GM12865 (cell line): ENCODE data around the gene MADCAM1.

Experiments used
- DNase-seq: peaks from one replicate; pipeline ENCODE4 v3.0.0; 2010; ENCODE audit warnings: low read depth
- H3K4me3 ChIP-seq: 2 replicates; pipeline ENCODE4 v1.5.1; 2011; ENCODE audit warnings: mild to moderate bottlenecking, low read depth, low read length, control low read depth
- TF ChIP-seq, protein P1 (sequence below): IDR thresholded peaks from 2 replicates; pipeline ENCODE4 v1.5.1; 2011; ENCODE audit warnings: low read length, control low read depth, low read depth, inconsistent platforms; ENCODE audit not compliant: insufficient read depth; ENCODE audit errors: missing control alignments

The MADCAM1 gene

DNA sequence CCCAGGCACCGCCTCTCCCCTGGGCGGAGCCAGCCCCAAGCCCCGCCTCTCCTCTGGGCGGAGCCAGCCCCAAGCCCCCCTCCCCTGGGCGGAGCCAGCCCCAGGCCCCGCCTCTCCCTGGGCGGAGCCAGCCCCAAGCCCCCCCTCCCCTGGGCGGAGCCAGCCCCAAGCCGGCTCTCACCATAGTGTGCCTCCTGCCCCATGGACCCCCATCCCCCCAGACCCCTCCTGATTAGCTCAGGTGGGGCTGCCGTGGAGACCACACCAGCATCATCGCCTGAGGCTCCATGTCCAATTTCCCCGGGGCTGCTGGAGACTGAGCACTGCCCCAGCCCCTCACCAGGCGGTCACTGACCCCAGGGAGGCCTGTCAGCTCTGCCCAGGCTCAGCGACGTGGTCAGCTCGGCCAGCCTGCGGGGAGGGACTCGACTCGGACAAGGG is 4.2 kb upstream of the MADCAM1 start:
- no peak overlapping the region for H3K4me3 ChIP-seq
- DNase-seq, result no peak
- TF ChIP-seq, protein P1, sequence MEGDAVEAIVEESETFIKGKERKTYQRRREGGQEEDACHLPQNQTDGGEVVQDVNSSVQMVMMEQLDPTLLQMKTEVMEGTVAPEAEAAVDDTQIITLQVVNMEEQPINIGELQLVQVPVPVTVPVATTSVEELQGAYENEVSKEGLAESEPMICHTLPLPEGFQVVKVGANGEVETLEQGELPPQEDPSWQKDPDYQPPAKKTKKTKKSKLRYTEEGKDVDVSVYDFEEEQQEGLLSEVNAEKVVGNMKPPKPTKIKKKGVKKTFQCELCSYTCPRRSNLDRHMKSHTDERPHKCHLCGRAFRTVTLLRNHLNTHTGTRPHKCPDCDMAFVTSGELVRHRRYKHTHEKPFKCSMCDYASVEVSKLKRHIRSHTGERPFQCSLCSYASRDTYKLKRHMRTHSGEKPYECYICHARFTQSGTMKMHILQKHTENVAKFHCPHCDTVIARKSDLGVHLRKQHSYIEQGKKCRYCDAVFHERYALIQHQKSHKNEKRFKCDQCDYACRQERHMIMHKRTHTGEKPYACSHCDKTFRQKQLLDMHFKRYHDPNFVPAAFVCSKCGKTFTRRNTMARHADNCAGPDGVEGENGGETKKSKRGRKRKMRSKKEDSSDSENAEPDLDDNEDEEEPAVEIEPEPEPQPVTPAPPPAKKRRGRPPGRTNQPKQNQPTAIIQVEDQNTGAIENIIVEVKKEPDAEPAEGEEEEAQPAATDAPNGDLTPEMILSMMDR, result no peak

DNA sequence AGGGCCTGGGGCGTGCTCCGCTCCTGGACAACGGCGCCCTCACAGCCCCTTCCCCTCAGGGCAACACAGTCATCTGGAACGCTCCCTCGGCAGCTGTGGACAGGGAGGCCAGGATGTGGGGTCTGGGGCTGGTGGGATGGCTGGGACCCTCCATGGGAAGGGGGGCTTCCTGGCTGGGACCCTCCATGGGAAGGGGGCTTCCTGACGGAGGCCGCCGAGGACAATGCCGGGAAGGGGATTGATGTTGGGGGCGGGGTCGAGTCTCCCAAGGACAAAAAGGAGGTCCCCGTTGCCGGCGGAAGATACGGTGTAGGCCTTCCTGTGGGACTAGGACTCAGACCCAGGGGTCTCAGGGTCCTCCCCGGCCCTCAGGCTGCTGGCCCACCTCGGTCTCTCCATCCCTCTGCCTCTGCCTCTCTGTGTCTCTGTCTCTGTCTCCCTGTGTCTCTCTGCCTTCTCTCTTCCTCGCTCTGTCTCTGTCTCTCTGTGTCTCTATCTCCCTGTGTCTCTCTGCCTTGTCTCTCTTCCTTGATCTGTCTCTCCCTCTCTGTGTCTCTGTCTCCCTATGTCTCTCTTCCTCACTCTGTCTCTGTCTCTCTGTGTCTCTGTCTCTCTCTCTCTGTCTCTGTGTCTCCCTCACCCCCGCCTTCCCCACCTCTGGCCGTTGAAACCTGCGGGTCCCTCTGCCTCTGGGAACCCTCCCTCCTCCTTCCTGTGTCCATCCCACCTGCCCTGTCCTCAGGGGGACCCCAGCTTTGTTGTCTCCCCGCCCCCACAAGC is 2.7 kb upstream of the MADCAM1 start:
- TF ChIP-seq, protein P1, result no peak
- no peak overlapping the region for H3K4me3 ChIP-seq
- no peak for DNase-seq

DNA sequence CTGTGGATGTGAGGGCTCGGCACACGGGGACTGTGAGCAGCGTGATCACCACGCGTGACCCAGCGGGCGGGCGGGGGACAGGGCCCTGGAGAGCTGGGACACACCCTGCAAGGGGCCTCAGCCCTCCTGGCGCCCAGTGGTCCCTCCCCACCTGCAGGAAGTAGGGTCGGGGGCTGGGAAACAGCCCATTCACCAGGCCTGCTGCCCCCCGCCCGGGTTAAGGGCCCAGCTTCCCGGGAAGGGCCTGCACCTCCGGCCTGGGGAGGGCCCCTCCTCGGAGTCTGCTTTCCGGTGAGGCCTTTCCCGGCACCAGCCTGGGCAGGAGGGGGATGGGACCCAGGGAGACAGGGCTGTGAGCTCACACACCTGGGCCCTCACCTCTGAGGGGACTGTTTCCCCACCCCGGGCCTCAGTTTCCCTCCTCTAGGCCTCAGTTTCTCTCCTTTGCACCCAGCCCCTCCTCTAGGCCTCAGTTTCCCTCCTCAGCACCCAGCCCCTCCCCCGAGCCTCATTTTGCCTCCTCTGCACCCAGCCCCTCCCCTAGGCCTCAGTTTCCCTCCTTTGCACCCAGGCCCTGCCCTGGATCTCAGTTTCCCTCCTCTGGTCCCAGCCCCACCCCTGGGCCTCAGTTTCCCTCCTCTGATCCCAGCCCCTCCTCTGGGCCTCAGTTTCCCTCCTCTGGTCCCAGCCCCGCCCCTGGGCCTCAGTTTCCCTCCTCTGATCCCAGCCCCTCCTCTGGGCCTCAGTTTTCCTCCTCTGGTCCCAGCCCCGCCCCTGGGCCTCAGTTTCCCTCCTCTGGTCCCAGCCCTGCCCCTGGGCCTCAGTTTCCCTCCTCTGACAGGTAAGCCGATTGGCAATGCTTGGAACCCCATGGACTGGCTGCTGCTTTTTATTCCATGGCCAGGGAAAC is 1.9 kb upstream of the MADCAM1 start:
- TF ChIP-seq, protein P1, result no peak
- no peak for DNase-seq
- no peak overlapping the region for H3K4me3 ChIP-seq

DNA sequence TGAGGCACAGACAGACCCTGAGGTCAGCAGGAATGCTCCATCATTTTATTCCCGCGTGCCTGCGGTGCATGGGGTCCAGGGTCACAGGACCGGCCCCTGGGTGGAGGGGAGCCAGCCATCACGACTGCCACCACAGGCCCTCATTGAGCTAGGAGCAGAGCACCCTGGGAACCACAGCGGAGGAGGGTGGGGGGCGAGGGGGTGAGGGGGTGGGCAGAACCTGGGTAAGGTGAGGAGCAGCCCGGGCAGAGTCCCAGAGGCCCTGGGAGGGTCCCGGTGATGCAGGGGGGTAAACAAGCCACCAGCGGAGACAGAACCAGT is 1.2 kb upstream of the MADCAM1 start:
- DNase-seq, result no peak
- H3K4me3 ChIP-seq, result no peak overlapping the region
- TF ChIP-seq, protein P1, result no peak

DNA sequence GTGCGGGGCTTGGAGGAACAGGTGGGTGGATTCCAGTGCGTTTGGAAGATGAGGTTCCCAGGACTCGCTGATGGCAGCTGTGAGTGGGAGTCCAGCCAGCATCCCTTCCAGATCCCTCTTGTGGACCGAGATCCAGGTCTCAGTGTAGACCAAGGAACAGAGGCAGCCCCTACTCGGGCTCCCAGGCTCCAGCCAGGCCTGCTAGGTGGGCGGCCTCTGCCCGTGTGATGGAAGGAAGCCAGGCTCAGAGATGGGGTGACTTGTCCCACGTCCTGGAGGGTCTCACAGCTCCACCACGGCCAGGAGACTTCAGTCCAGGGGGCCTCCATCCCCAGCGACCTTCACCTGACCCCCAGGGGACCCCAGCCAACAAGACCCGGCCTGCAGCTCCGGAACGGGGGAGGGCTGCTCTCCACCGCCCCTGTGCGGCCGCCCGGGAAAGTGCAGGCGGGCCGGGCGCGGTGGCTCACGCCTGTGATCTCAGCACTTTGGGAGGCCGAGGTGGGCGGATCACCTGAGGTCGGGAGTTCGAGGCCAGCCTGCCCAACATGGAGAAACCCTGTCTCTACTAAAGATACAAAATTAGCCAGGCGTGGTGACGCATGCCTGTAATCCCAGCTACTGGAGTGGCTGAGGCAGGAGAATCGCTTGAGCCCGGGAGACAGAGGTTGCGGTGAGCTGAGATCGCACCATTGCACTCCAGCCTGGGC is 729 bp upstream of the MADCAM1 start:
- no peak overlapping the region for H3K4me3 ChIP-seq
- DNase-seq, result peak; percentile 45
- TF ChIP-seq, protein P1, result peak; percentile 66

DNA sequence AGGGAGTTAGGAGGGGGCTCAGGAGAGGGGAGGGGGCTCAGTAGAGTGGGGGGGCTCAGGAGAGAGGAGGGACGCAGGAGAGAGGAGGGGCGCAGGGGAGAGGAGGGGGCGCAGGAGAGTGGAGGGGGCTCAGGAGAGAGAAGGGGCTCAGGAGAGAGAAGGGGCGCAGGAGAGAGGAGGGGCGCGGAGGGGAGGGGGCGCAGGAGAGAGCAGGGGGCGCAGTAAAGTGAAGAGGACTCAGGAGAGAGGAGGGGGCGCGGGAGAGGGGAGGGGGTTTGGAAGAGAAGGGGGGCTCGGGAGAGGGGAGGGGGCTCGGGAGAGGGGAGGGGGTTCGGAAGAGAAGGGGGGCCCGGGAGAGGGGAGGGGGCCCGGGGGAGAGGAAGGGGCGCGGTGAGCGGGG is 700 bp downstream of the MADCAM1 start:
- TF ChIP-seq, protein P1, result no peak
- DNase-seq, result no peak
- H3K4me3 ChIP-seq, result no peak overlapping the region
